ENCODE results near the gene POGK. TPM values are rescaled to one million over a fixed set of nuclear protein-coding genes. Genes with fewer than 3 reads are reported as not detected.

Gene POGK
- total and polyA plus RNA-seq, 2 experiments from 2014 or later, result 10.9 to 31.4 TPM

DNA sequence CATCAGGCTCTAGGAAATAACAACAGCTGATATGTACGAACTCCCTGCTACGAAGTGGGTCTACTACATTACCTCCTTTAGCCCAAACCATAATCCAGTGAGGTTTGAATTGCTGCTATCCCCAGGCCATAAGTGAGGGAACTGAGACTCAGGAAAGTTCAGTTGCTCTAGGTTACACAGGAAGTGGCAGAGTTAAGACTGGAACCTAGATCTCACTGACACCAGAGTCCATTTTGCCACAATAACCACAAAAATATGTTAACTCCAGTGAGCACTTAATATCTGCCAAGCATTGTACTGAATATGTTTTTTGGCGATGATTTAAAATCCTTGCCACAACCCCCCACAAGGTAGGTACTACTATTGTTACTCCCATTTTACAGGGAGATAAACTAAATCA is 45.7 kb downstream of the POGK start:
- Histone ChIP-seq H2AFZ (peak overlapping the region; percentile 90), H3K79me2 (replicated peaks; ENCODE audit: insufficient read depth) (no peaks in the 10 kb centered on the region), H4K20me1 (replicated peaks; ENCODE audit: insufficient read depth) (no peaks in the 10 kb centered on the region), H3K9me2 (ENCODE audit: insufficient read depth) (no peaks in the 10 kb centered on the region), H3K4me1 (ENCODE audit: insufficient read depth) (peaks cover 5% of the 10 kb centered on the region; the same call in 1 of the 2 replicates), H3K27ac (ENCODE audit: low read depth) (no peak overlapping the region), H3K4me3 (no peak overlapping the region), H3F3A (replicated peaks; ENCODE audit: low read depth) (no peaks in the 10 kb centered on the region; the same call in 1 of the 2 replicates), H3K4me2 (peak overlapping the region; percentile 84; the same call in 1 of the 2 replicates), H3K27me3 (ENCODE audit: insufficient read depth) (peaks cover 28% of the 10 kb centered on the region), H3K36me3 (ENCODE audit: insufficient read depth) (no peaks in the 10 kb centered on the region)
- Mint-ChIP-seq H3K36me3 (ENCODE audit: low read depth) (no peaks in the 10 kb centered on the region), H3K4me1 (peaks cover 3% of the 10 kb centered on the region; the same call in 1 of the 3 replicates), H3K9me3 (no peaks in the 10 kb centered on the region), H3K4me3 (no peak overlapping the region), H3K27me3 (ENCODE audit: insufficient read depth, low read depth, poor library complexity) (peaks cover 17% of the 10 kb centered on the region), H3K27ac (no peak overlapping the region)
- no peak for ATAC-seq
- TF ChIP-seq JUNB (IDR thresholded peaks at IDR 0.05; ENCODE audit: unreplicated experiment) (no peak), EZH2phosphoT487 (IDR thresholded peaks at IDR 0.05; ENCODE audit: unreplicated experiment) (no peak), EZH2 (IDR thresholded peaks at IDR 0.05; ENCODE audit: low read depth, unreplicated experiment) (no peak), POLR2AphosphoS5 (IDR thresholded peaks at IDR 0.05; ENCODE audit: low read depth) (no peak), NANOG (IDR thresholded peaks at IDR 0.05; ENCODE audit: borderline replicate concordance) (no peak), STAT1 (IDR thresholded peaks at IDR 0.05; ENCODE audit: unreplicated experiment) (no peak)
- TF ChIP-seq, protein P1, sequence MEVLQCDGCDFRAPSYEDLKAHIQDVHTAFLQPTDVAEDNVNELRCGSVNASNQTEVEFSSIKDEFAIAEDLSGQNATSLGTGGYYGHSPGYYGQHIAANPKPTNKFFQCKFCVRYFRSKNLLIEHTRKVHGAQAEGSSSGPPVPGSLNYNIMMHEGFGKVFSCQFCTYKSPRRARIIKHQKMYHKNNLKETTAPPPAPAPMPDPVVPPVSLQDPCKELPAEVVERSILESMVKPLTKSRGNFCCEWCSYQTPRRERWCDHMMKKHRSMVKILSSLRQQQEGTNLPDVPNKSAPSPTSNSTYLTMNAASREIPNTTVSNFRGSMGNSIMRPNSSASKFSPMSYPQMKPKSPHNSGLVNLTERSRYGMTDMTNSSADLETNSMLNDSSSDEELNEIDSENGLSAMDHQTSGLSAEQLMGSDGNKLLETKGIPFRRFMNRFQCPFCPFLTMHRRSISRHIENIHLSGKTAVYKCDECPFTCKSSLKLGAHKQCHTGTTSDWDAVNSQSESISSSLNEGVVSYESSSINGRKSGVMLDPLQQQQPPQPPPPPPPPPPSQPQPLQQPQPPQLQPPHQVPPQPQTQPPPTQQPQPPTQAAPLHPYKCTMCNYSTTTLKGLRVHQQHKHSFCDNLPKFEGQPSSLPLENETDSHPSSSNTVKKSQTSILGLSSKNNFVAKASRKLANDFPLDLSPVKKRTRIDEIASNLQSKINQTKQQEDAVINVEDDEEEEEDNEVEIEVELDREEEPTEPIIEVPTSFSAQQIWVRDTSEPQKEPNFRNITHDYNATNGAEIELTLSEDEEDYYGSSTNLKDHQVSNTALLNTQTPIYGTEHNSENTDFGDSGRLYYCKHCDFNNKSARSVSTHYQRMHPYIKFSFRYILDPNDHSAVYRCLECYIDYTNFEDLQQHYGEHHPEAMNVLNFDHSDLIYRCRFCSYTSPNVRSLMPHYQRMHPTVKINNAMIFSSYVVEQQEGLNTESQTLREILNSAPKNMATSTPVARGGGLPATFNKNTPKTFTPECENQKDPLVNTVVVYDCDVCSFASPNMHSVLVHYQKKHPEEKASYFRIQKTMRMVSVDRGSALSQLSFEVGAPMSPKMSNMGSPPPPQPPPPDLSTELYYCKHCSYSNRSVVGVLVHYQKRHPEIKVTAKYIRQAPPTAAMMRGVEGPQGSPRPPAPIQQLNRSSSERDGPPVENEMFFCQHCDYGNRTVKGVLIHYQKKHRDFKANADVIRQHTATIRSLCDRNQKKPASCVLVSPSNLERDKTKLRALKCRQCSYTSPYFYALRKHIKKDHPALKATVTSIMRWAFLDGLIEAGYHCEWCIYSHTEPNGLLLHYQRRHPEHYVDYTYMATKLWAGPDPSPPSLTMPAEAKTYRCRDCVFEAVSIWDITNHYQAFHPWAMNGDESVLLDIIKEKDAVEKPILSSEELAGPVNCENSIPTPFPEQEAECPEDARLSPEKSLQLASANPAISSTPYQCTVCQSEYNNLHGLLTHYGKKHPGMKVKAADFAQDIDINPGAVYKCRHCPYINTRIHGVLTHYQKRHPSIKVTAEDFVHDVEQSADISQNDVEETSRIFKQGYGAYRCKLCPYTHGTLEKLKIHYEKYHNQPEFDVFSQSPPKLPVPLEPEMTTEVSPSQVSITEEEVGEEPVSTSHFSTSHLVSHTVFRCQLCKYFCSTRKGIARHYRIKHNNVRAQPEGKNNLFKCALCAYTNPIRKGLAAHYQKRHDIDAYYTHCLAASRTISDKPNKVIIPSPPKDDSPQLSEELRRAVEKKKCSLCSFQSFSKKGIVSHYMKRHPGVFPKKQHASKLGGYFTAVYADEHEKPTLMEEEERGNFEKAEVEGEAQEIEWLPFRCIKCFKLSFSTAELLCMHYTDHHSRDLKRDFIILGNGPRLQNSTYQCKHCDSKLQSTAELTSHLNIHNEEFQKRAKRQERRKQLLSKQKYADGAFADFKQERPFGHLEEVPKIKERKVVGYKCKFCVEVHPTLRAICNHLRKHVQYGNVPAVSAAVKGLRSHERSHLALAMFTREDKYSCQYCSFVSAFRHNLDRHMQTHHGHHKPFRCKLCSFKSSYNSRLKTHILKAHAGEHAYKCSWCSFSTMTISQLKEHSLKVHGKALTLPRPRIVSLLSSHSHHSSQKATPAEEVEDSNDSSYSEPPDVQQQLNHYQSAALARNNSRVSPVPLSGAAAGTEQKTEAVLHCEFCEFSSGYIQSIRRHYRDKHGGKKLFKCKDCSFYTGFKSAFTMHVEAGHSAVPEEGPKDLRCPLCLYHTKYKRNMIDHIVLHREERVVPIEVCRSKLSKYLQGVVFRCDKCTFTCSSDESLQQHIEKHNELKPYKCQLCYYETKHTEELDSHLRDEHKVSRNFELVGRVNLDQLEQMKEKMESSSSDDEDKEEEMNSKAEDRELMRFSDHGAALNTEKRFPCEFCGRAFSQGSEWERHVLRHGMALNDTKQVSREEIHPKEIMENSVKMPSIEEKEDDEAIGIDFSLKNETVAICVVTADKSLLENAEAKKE (CRISPR knock-in tag; IDR thresholded peaks at IDR 0.05), result no peak
- TF ChIP-seq, protein P2, sequence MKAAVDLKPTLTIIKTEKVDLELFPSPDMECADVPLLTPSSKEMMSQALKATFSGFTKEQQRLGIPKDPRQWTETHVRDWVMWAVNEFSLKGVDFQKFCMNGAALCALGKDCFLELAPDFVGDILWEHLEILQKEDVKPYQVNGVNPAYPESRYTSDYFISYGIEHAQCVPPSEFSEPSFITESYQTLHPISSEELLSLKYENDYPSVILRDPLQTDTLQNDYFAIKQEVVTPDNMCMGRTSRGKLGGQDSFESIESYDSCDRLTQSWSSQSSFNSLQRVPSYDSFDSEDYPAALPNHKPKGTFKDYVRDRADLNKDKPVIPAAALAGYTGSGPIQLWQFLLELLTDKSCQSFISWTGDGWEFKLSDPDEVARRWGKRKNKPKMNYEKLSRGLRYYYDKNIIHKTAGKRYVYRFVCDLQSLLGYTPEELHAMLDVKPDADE (IDR thresholded peaks at IDR 0.05), result no peak
- DNase-seq (ENCODE audit: low spot score), result no peak
